Upper lobe of left lung (tissue), 6 donors: ENCODE data around the gene MARS1. TPM values are rescaled to one million over a fixed set of nuclear protein-coding genes. Genes with fewer than 3 reads are reported as not detected.
A peak's percentile ranks its signal among the peaks of the same experiment; 100 is the strongest.

ENCODE experiments used
- ATAC-seq, 2 donors: fragments of 200-7000 bp; cut with Tn5 transposase; one replicate each; pipeline ENCODE4 v1.9.1; 2022; ENCODE audit warnings: mild to moderate bottlenecking in 2 of 2, moderate library complexity in 2 of 2; ENCODE audit not compliant: low FRiP score in 2 of 2
- DNase-seq, 2 donors: peaks; one replicate each; pipeline ENCODE4 v3.0.0-alpha.2; 2019 to 2020
- H3K27ac ChIP-seq, 4 donors: fragments of 200-600 bp; sonication (generic); one replicate each; pipeline ENCODE4 v1.5.1; 2016 to 2019
- H3K27me3 ChIP-seq, 4 donors: fragments of 200-600 bp; sonication (generic); one replicate each; pipeline ENCODE4 v1.5.1; 2017 to 2019
- H3K36me3 ChIP-seq, 4 donors: fragments of 200-600 bp; sonication (generic); one replicate each; pipeline ENCODE4 v1.5.1; 2016 to 2019
- H3K4me1 ChIP-seq, 4 donors: fragments of 200-600 bp; sonication (generic); one replicate each; pipeline ENCODE4 v1.5.1; 2018 to 2019
- H3K4me3 ChIP-seq, 4 donors: fragments of 200-600 bp; sonication (generic); one replicate each; pipeline ENCODE4 v1.5.1; 2017 to 2019; ENCODE audit warnings: mild to moderate bottlenecking in 2 of 4, moderate library complexity in 1 of 4
- H3K9me3 ChIP-seq, 4 donors: fragments of 200-600 bp; sonication (generic); one replicate each; pipeline ENCODE4 v1.5.1; 2018 to 2019
- EP300 ChIP-seq, 4 donors: sonication (generic); formaldehyde crosslinking; IDR thresholded peaks; one replicate each; pipeline ENCODE4 v1.5.1; 2017; ENCODE audit warnings: antibody characterized with exemption in 4 of 4, control low read depth in 2 of 4
- POLR2A ChIP-seq, 4 donors: fragments of 450-650 bp; IDR thresholded peaks; one replicate each; pipeline ENCODE4 v1.5.1; 2016 to 2017; ENCODE audit warnings: antibody characterized with exemption in 4 of 4, mild to moderate bottlenecking in 2 of 4
- POLR2AphosphoS5 ChIP-seq, 2 donors: sonication (generic); formaldehyde crosslinking; IDR thresholded peaks; one replicate each; pipeline ENCODE4 v1.5.1; 2017; ENCODE audit warnings: antibody characterized with exemption in 2 of 2
- WGBS, 2 donors: methylation state at CpG; one replicate each; pipeline ENCODE4 v1.1.5; 2017 to 2018; 5-methylcytosine and 5-hydroxymethylcytosine counted together
- total RNA-seq, 6 donors: library from RNA; depleted of rRNA in 4 of 6; stranded (reverse); fragments of >200 nt in 4 of 6; gene quantifications; one replicate each; pipeline versions ENCODE4 v1.1.0 to v1.2.1, GENCODE V29; 2016 to 2021
- TF ChIP-seq, protein P1 (sequence below), 6 experiments: fragments of 450-650 bp in 4 of 6; fragments of 200-600 bp in 2 of 6; sonication (generic) in 2 of 6; IDR thresholded peaks; one replicate each; pipeline ENCODE4 v1.5.1; 2016 to 2019; ENCODE audit warnings: antibody characterized with exemption in 6 of 6
- donor health status: DM: no; HTN: no; CAD: no; lungs with moderate emphysema.
- donor health status: DM: no; HTN: yes; CAD: no; lungs with severe emphysema.

The MARS1 gene
- total RNA-seq, 6 donors from 2014 or later, result 73.9 to 189 (median 101) TPM

DNA sequence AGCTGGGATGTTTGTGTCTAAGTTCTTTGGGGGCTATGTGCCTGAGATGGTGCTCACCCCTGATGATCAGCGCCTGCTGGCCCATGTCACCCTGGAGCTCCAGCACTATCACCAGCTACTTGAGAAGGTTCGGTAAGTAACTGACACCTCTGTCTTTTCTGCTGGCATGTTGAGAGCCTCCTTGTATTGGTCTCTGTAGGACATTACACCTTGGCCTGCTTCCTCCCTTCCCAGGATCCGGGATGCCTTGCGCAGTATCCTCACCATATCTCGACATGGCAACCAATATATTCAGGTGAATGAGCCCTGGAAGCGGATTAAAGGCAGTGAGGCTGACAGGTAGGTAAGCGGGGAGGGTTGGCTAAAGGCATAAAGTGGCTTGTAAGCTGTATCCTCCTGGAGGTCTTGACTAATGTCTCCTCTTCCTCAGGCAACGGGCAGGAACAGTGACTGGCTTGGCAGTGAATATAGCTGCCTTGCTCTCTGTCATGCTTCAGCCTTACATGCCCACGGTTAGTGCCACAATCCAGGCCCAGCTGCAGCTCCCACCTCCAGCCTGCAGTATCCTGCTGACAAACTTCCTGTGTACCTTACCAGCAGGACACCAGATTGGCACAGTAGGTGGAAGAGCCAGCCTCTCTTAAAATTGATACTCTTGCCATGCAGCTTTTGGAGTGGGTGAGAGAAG lies 27.0 kb downstream of the MARS1 start:
- Histone ChIP-seq H3K27me3 (no peaks in the 10 kb centered on the region), H3K36me3 (peaks cover 21 to 86% (median 62%) of the 10 kb centered on the region in 4 donors), H3K4me3 (no peak overlapping the region), H3K27ac (no peak overlapping the region), H3K9me3 (no peaks in the 10 kb centered on the region), H3K4me1 (peaks cover 19 to 33% (median 22%) of the 10 kb centered on the region in 4 donors)
- ATAC-seq (no peak), DNase-seq (no peak)
- 92 to 96% methylated on average over 8 to 9 of the region's 9 CpGs for WGBS, 2 donors
- TF ChIP-seq, protein P1, sequence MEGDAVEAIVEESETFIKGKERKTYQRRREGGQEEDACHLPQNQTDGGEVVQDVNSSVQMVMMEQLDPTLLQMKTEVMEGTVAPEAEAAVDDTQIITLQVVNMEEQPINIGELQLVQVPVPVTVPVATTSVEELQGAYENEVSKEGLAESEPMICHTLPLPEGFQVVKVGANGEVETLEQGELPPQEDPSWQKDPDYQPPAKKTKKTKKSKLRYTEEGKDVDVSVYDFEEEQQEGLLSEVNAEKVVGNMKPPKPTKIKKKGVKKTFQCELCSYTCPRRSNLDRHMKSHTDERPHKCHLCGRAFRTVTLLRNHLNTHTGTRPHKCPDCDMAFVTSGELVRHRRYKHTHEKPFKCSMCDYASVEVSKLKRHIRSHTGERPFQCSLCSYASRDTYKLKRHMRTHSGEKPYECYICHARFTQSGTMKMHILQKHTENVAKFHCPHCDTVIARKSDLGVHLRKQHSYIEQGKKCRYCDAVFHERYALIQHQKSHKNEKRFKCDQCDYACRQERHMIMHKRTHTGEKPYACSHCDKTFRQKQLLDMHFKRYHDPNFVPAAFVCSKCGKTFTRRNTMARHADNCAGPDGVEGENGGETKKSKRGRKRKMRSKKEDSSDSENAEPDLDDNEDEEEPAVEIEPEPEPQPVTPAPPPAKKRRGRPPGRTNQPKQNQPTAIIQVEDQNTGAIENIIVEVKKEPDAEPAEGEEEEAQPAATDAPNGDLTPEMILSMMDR (IDR thresholded peaks at IDR 0.05), result no peak
- TF ChIP-seq POLR2A (IDR thresholded peaks at IDR 0.05) (no peak), EP300 (IDR thresholded peaks at IDR 0.05) (no peak), POLR2AphosphoS5 (IDR thresholded peaks at IDR 0.05) (no peak)

DNA sequence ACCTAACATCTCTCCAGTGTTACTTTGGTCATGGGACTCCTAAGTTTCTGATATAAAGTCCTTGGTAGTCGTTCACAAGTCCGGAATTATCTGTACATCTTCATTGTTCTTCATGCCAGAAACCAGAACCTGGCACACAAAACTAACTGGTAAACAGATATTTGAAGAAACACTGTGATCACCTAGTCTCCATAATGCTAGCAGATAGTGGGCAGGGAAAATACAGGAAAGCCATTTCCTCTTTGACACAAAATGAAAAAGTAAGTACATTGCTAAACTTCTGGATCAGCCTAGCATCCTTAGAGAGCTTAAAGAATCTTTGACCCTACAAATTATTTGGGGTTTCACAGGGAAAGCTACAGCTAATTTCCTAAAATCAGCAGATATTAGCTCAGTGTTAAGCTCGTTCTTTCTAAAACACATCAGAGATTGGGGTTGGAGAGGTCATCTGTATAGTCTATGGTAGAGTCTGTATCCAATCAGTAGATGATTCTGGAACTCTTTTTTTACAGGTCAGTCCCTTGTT lies 27.6 kb downstream of the MARS1 start:
- 67 to 83% methylated on average over 3 of the region's 3 CpGs for whole genome bisulfite sequencing, 2 donors
- no peak overlapping the region for H3K27ac ChIP-seq
- TF ChIP-seq POLR2AphosphoS5 (IDR thresholded peaks at IDR 0.05), result no peak
- no peak for TF ChIP-seq POLR2A (IDR thresholded peaks at IDR 0.05)
- TF ChIP-seq, protein P1 (IDR thresholded peaks at IDR 0.05), result no peak
- no peak for TF ChIP-seq EP300 (IDR thresholded peaks at IDR 0.05)
- DNase-seq (no peak), ATAC-seq (no peak)
- H3K27me3 ChIP-seq, result no peaks in the 10 kb centered on the region
- peaks cover 19 to 33% (median 22%) of the 10 kb centered on the region in 4 donors for H3K4me1 ChIP-seq
- H3K9me3 ChIP-seq, result no peaks in the 10 kb centered on the region
- no peak overlapping the region for H3K4me3 ChIP-seq
- peaks cover 21 to 80% (median 61%) of the 10 kb centered on the region in 4 donors for H3K36me3 ChIP-seq

DNA sequence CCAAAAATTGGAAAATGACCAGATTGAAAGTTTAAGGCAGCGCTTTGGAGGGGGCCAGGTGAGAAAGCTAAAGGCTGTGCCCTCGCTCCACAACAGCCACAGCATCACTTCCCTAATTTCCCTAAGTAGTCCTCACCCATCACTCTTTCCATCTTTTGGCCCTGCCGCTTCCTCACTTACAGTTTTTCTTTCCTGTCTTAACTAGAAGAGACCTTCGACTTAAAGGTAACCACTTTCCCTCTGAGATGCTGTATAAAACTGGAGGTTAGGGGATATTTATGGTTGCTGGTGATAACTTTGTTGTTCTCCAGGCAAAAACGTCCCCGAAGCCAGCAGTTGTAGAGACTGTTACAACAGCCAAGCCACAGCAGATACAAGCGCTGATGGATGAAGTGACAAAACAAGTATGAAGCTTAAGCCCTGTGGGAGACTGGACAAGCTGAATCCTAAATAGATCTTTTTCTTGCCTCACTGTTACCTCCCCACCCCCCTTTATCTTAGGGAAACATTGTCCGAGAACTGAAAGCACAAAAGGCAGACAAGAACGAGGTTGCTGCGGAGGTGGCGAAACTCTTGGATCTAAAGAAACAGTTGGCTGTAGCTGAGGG lies 28.2 kb downstream of the MARS1 start:
- DNase-seq (no peak), ATAC-seq (no peak)
- no peak for TF ChIP-seq POLR2A (IDR thresholded peaks at IDR 0.05)
- no peak for TF ChIP-seq EP300 (IDR thresholded peaks at IDR 0.05)
- TF ChIP-seq POLR2AphosphoS5 (IDR thresholded peaks at IDR 0.05), result no peak
- TF ChIP-seq, protein P1 (IDR thresholded peaks at IDR 0.05), result no peak
- H3K27me3 ChIP-seq, result no peaks in the 10 kb centered on the region
- peaks cover 21 to 36% (median 25%) of the 10 kb centered on the region in 4 donors for H3K4me1 ChIP-seq
- no peaks in the 10 kb centered on the region for H3K9me3 ChIP-seq
- H3K27ac ChIP-seq, result no peak overlapping the region
- peaks cover 21 to 74% (median 59%) of the 10 kb centered on the region in 4 donors for H3K36me3 ChIP-seq
- WGBS, 2 donors, result 78 to 81% methylated on average over 11 of the region's 11 CpGs
- no peak overlapping the region for H3K4me3 ChIP-seq

DNA sequence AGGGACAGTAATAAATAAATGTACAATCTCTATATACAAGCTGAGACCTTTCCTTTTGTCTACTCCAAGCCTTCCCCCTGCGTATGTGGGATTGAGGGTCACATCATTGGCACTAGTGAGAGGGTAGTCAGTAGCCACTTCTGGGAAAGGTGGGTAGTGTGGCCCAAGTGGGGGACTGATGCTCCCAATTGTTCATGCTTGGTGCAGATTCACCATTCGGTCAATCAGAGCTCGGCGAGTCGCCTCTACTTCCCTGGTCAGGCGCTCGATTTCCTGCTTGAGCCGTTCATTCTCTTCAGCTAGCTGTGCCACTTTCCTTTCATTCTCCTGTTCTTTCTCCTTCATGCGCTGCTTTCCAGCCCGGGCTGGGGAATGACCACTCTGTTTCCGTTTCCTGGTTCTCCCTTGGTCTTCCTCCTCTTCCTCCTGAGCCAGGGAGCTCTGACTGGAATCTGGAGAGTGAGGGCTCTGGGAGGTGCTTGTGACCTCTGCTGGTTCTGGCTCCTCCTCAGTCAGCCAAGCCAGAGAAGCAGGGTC lies 28.8 kb downstream of the MARS1 start:
- H3K4me1 ChIP-seq, result peaks cover 27 to 42% (median 31%) of the 10 kb centered on the region in 4 donors
- TF ChIP-seq EP300 (IDR thresholded peaks at IDR 0.05) (no peak), POLR2AphosphoS5 (IDR thresholded peaks at IDR 0.05) (no peak), POLR2A (IDR thresholded peaks at IDR 0.05) (no peak)
- TF ChIP-seq, protein P1 (IDR thresholded peaks at IDR 0.05), result no peak
- WGBS, 2 donors, result 84% methylated on average over 11 of the region's 11 CpGs

More for the DNA sequence above, 28.8 kb downstream of the MARS1 start:
- ATAC-seq (no peak), DNase-seq (no peak)
- no peak overlapping the region for H3K4me3 ChIP-seq
- peak overlapping the region in 2 of 4 donors; percentile 50 to 99 for H3K27ac ChIP-seq
- H3K9me3 ChIP-seq, result no peaks in the 10 kb centered on the region
- H3K36me3 ChIP-seq, result peaks cover 21 to 68% (median 53%) of the 10 kb centered on the region in 4 donors
- H3K27me3 ChIP-seq, result no peaks in the 10 kb centered on the region
